HepG2 (cell line): Measurements from ENCODE around the gene ACAT2. TPM values are rescaled to one million over a fixed set of nuclear protein-coding genes. Genes with fewer than 3 reads are reported as not detected.

Experiments used
- ARNT2 ChIP-seq: sonication (generic); formaldehyde crosslinking; IDR thresholded peaks from 2 replicates; pipeline ENCODE4 v1.8.0; 2022; ENCODE audit warnings: mild to moderate bottlenecking, low read depth, missing genetic modification reagents, moderate library complexity
- ATRX ChIP-seq: sonication (generic); formaldehyde crosslinking; IDR thresholded peaks from 2 replicates; pipeline ENCODE4 v1.4.0; 2020; ENCODE audit warnings: missing genetic modification reagents, borderline replicate concordance
- BRCA1 ChIP-seq: sonication (generic); formaldehyde crosslinking; IDR thresholded peaks from 2 replicates; pipeline ENCODE4 v1.4.0; 2020; ENCODE audit warnings: missing genetic modification reagents
- ELK4 ChIP-seq: sonication (generic); formaldehyde crosslinking; IDR thresholded peaks from 2 replicates; pipeline ENCODE4 v1.9.0; 2021; ENCODE audit warnings: missing genetic modification reagents, borderline replicate concordance
- HCFC1 ChIP-seq: fragments of 150-350 bp; IDR thresholded peaks from 2 replicates; pipeline ENCODE4 v1.6.1; 2014; ENCODE audit warnings: low read depth, low read length
- HIVEP1 ChIP-seq: sonication (generic); formaldehyde crosslinking; IDR thresholded peaks from 2 replicates; pipeline ENCODE4 v1.4.0; 2020; ENCODE audit warnings: mild to moderate bottlenecking, missing genetic modification reagents
- HOXD1 ChIP-seq: sonication (generic); formaldehyde crosslinking; IDR thresholded peaks from 2 replicates; pipeline ENCODE4 v1.5.0; 2020; ENCODE audit warnings: missing genetic modification reagents
- MAF1 ChIP-seq: sonication (generic); formaldehyde crosslinking; IDR thresholded peaks from 2 replicates; pipeline ENCODE4 v1.5.0; 2020; ENCODE audit warnings: missing genetic modification reagents, borderline replicate concordance
- MAZ ChIP-seq, 2 experiments: sonication (generic) in 1 of 2; formaldehyde crosslinking in 1 of 2; IDR thresholded peaks; 2 replicates each; pipeline versions ENCODE4 v1.5.0 to v1.6.1; 2012 to 2020; ENCODE audit warnings: low read depth in 2 of 2, mild to moderate bottlenecking in 2 of 2, borderline replicate concordance in 1 of 2, improper control_type of control experiment in 1 of 2, low read length in 1 of 2, missing genetic modification reagents in 1 of 2, moderate library complexity in 1 of 2
- NCOR1 ChIP-seq: fragments of 200-600 bp; sonication (generic); IDR thresholded peaks from 2 replicates; pipeline ENCODE4 v1.7.0; 2017; ENCODE audit warnings: antibody characterized with exemption, low read length, borderline replicate concordance
- NONO ChIP-seq, 2 experiments: fragments of 450-650 bp in 1 of 2; sonication (generic) in 1 of 2; formaldehyde crosslinking in 1 of 2; IDR thresholded peaks in 1 of 2; conservative IDR thresholded peaks in 1 of 2; 2 replicates each; pipeline versions ENCODE4 v1.6.1 to v1.8.0; 2017 to 2022; ENCODE audit warnings: mild to moderate bottlenecking in 1 of 2, missing genetic modification reagents in 1 of 2, moderate library complexity in 1 of 2
- NR2C2 ChIP-seq: sonication (generic); formaldehyde crosslinking; IDR thresholded peaks from 2 replicates; pipeline ENCODE4 v1.4.0; 2020; ENCODE audit warnings: missing genetic modification reagents, mild to moderate bottlenecking, moderate library complexity, borderline replicate concordance
- PITX1 ChIP-seq: sonication (generic); formaldehyde crosslinking; IDR thresholded peaks from 2 replicates; pipeline ENCODE4 v1.5.1; 2020; ENCODE audit warnings: mild to moderate bottlenecking, missing genetic modification reagents
- REPIN1 ChIP-seq: sonication (generic); formaldehyde crosslinking; IDR thresholded peaks from 2 replicates; pipeline ENCODE4 v1.8.0; 2022; ENCODE audit warnings: missing genetic modification reagents, low read depth, mild to moderate bottlenecking, borderline replicate concordance
- TCF7 ChIP-seq: sonication (generic); IDR thresholded peaks from 2 replicates; pipeline ENCODE4 v1.6.1; 2016; ENCODE audit warnings: antibody characterized with exemption, low read depth
- TEAD2 ChIP-seq: sonication (generic); formaldehyde crosslinking; IDR thresholded peaks from 2 replicates; pipeline ENCODE4 v1.9.0; 2021; ENCODE audit warnings: missing genetic modification reagents
- TRIM22 ChIP-seq: fragments of 450-650 bp; IDR thresholded peaks from 2 replicates; pipeline ENCODE4 v1.6.1; 2017
- ZFP36L1 ChIP-seq: sonication (generic); formaldehyde crosslinking; IDR thresholded peaks from 2 replicates; pipeline ENCODE4 v1.8.0; 2022; ENCODE audit warnings: mild to moderate bottlenecking, missing genetic modification reagents, moderate library complexity
- ZMAT3 ChIP-seq: sonication (generic); formaldehyde crosslinking; conservative IDR thresholded peaks from 2 replicates; pipeline ENCODE4 v1.7.0; 2021; ENCODE audit warnings: missing genetic modification reagents
- ZNF24 ChIP-seq: fragments of 450-650 bp; IDR thresholded peaks from 2 replicates; pipeline ENCODE4 v1.6.1; 2017; ENCODE audit warnings: antibody characterized with exemption, mild to moderate bottlenecking
- ZNF362 ChIP-seq: sonication (generic); formaldehyde crosslinking; IDR thresholded peaks from 2 replicates; pipeline ENCODE4 v1.4.0; 2020; ENCODE audit warnings: missing genetic modification reagents, mild to moderate bottlenecking, borderline replicate concordance
- ZNF513 ChIP-seq: sonication (generic); formaldehyde crosslinking; conservative IDR thresholded peaks from 2 replicates; pipeline ENCODE4 v1.5.0; 2020; ENCODE audit warnings: missing genetic modification reagents
- ZNF576 ChIP-seq: sonication (generic); formaldehyde crosslinking; IDR thresholded peaks from 2 replicates; pipeline ENCODE4 v1.4.0; 2020; ENCODE audit warnings: mild to moderate bottlenecking, missing genetic modification reagents
- polyA plus RNA-seq, 8 experiments: library from polyadenylated mRNA; depleted of rRNA in 3 of 8; stranded (reverse) in 7 of 8; unstranded in 1 of 8; fragments of >200 nt; fragmentation: Illumina TruSeq in 4 of 8; extraction: Trizol in 4 of 8; gene quantifications; 2 replicates each; pipeline versions ENCODE4 v1.2.1 to v1.2.3, GENCODE V29; 2011 to 2016; ENCODE audit warnings: low read depth in 4 of 8, missing spikeins in 1 of 8, mixed read lengths in 1 of 8; ENCODE audit not compliant: insufficient read depth in 1 of 8
- total RNA-seq, 5 experiments: library from RNA; depleted of rRNA; stranded (reverse); fragments of >200 nt; fragmentation: Illumina TruSeq; extraction: Trizol; gene quantifications; 2 replicates each; pipeline ENCODE4 v1.2.3, GENCODE V29; 2016; ENCODE audit warnings: low read depth in 1 of 5

ACAT2 gene
- total and polyA plus RNA-seq, 2 of the 13 experiments (the other 11 are each of a cell fraction or from before 2014, with no cell fraction given): 121 to 534 TPM

GRCh38 chr6:159790149-159790955 is 28.5 kb downstream of the ACAT2 start, which contains the start of gene MRPL18 (continued):
- TF ChIP-seq TRIM22: no peak
- no peak for TF ChIP-seq ZMAT3 (CRISPR knock-in tag)
- TF ChIP-seq TEAD2 (CRISPR knock-in tag): no peak
- no peak for TF ChIP-seq NONO (IDR thresholded peaks at IDR 0.05)
- peak; percentile 38 for TF ChIP-seq NONO (CRISPR knock-in tag; conservative IDR thresholded peaks at IDR 0.05)
- TF ChIP-seq ZFP36L1: no peak
- no peak for TF ChIP-seq ZNF576 (CRISPR knock-in tag)
- no peak for TF ChIP-seq PITX1 (CRISPR knock-in tag)
- TF ChIP-seq ZNF513 (CRISPR knock-in tag): no peak
- TF ChIP-seq TCF7: no peak; the same call in 1 of the 2 replicates
- TF ChIP-seq HOXD1: peak; percentile 50; the same call in 1 of the 2 replicates
- TF ChIP-seq ATRX: no peak
- no peak for TF ChIP-seq BRCA1 (CRISPR knock-in tag)
- TF ChIP-seq ZNF362 (CRISPR knock-in tag): peak; percentile 45; the same call in 1 of the 2 replicates
- peak; percentile 9; the same call in 1 of the 2 replicates for TF ChIP-seq REPIN1 (CRISPR knock-in tag)
- no peak; the same call in 1 of the 2 replicates for TF ChIP-seq ARNT2 (CRISPR knock-in tag)
- TF ChIP-seq NR2C2: peak; percentile 97
- TF ChIP-seq ZNF24: no peak
- 0 out of 2 replicates have a peak, but pooled peaks have one; percentile 16 for TF ChIP-seq NCOR1
- TF ChIP-seq MAF1 (CRISPR knock-in tag): 0 out of 2 replicates have a peak, but pooled peaks have one; percentile 5
- peak; percentile 22 for TF ChIP-seq HCFC1
- TF ChIP-seq ELK4 (CRISPR knock-in tag): no peak
- TF ChIP-seq MAZ (IDR thresholded peaks at IDR 0.05; ENCODE audit: borderline replicate concordance, low read depth, low read length): no peak
- no peak; the same call in 1 of the 2 replicates for TF ChIP-seq MAZ (CRISPR knock-in tag; IDR thresholded peaks at IDR 0.05; ENCODE audit: low read depth)
- TF ChIP-seq HIVEP1 (CRISPR knock-in tag): no peak
